H1 (cell line): ENCODE results near the gene CNNM1. TPM values are rescaled to one million over a fixed set of nuclear protein-coding genes. Genes with fewer than 3 reads are reported as not detected.

Experiments
- CTCF ChIA-PET: fragments of 300-600 bp; sonication (Branson Sonifier 250); formaldehyde crosslinking; loops from one replicate; lab custom pipeline; 2021; ENCODE audit not compliant: partially characterized antibody; lab: Charles Lee
- POLR2A ChIA-PET: fragments of 300-600 bp; sonication (Branson Sonifier 250); formaldehyde crosslinking; loops from one replicate; lab custom pipeline; 2021; ENCODE audit warnings: inconsistent platforms; ENCODE audit not compliant: partially characterized antibody; lab: Charles Lee
- DNase-seq, 2 experiments: peaks; one replicate each; pipeline versions ENCODE4 v3.0.0 to v3.0.0-alpha.2; 2010 to 2022; ENCODE audit warnings: low spot score in 2 of 2, low read depth in 1 of 2, mixed read lengths in 1 of 2
- FAIRE-seq: peaks from 2 replicates; lab custom pipeline; 2011; peaks lifted over from hg19 to GRCh38; lab: Jason Lieb, UNC
- H2AFZ ChIP-seq: 2 replicates; pipeline ENCODE4 v1.8.1; 2012; ENCODE audit warnings: low read length, inconsistent platforms
- H2AK5ac ChIP-seq: 2 replicates; pipeline ENCODE4 v1.6.1; 2013; ENCODE audit warnings: low read depth, low read length
- H2BK120ac ChIP-seq: replicated peaks from 2 replicates; pipeline ENCODE3; 2013; ENCODE audit warnings: low read depth, low read length, inconsistent platforms
- H2BK12ac ChIP-seq: 2 replicates; pipeline ENCODE4 v1.6.1; 2013; ENCODE audit warnings: low read depth, low read length
- H2BK15ac ChIP-seq: 2 replicates; pipeline ENCODE4 v1.6.1; 2013; ENCODE audit warnings: low read length
- H2BK20ac ChIP-seq: 2 replicates; pipeline ENCODE4 v1.6.1; 2013; ENCODE audit warnings: low read length
- H2BK5ac ChIP-seq: 2 replicates; pipeline ENCODE4 v1.6.1; 2013; ENCODE audit warnings: low read depth, low read length
- H3K14ac ChIP-seq: 2 replicates; pipeline ENCODE4 v1.6.1; 2013; ENCODE audit warnings: inconsistent platforms; ENCODE audit not compliant: insufficient read length
- H3K18ac ChIP-seq: 2 replicates; pipeline ENCODE4 v1.6.1; 2013; ENCODE audit warnings: low read length; ENCODE audit errors: extremely low read depth
- H3K23ac ChIP-seq: 2 replicates; pipeline ENCODE4 v1.6.1; 2013; ENCODE audit warnings: inconsistent platforms; ENCODE audit not compliant: insufficient read length
- H3K23me2 ChIP-seq: 2 replicates; pipeline ENCODE4 v1.6.1; 2013; ENCODE audit warnings: low read depth, low read length
- H3K27ac ChIP-seq: 2 replicates; pipeline ENCODE4 v1.6.1; 2011; ENCODE audit warnings: low read depth, low read length, inconsistent platforms
- H3K27me3 ChIP-seq, 4 experiments: replicated peaks in 1 of 4; 1 replicate in 1 of 4; 2 replicates in 3 of 4; pipeline versions ENCODE4 v1.6.1 to v1.8.1; 2011 to 2013; ENCODE audit warnings: low read length in 3 of 4, mild to moderate bottlenecking in 3 of 4, inconsistent platforms in 2 of 4, mixed read lengths in 2 of 4, moderate library complexity in 1 of 4; ENCODE audit not compliant: control insufficient read depth in 3 of 4, insufficient read depth in 3 of 4; ENCODE audit errors: extremely low read depth in 1 of 4
- H3K36me3 ChIP-seq, 4 experiments: 2 replicates each; pipeline versions ENCODE4 v1.6.1 to v1.8.1; 2011 to 2013; ENCODE audit warnings: mild to moderate bottlenecking in 4 of 4, low read length in 3 of 4, moderate library complexity in 2 of 4, control low read depth in 1 of 4, inconsistent platforms in 1 of 4; ENCODE audit not compliant: insufficient read depth in 4 of 4, control insufficient read depth in 2 of 4
- H3K4ac ChIP-seq: replicated peaks from 2 replicates; pipeline ENCODE3; 2013; ENCODE audit warnings: low read length, low read depth, mixed read lengths, inconsistent platforms; ENCODE audit not compliant: insufficient read length
- H3K4me1 ChIP-seq, 4 experiments: replicated peaks in 1 of 4; 1 replicate in 1 of 4; 2 replicates in 3 of 4; pipeline versions ENCODE4 v1.6.1 to v1.8.1; 2011 to 2013; ENCODE audit warnings: low read length in 3 of 4, inconsistent platforms in 2 of 4, mixed read lengths in 1 of 4; ENCODE audit not compliant: insufficient read depth in 4 of 4, control insufficient read depth in 3 of 4
- H3K4me2 ChIP-seq, 2 experiments: 2 replicates each; pipeline versions ENCODE4 v1.6.1 to v1.8.1; 2011 to 2013; ENCODE audit warnings: low read depth in 2 of 2, low read length in 2 of 2, control low read depth in 1 of 2, inconsistent platforms in 1 of 2, mild to moderate bottlenecking in 1 of 2; ENCODE audit not compliant: insufficient read depth in 1 of 2
- H3K4me3 ChIP-seq, 4 experiments: fragments of 200-600, 300-600 bp in 1 of 4; sonication (generic), shearing (Covaris generic), sonication (Bioruptor Twin) in 1 of 4; 2 replicates each; pipeline versions ENCODE4 v1.5.1 to v1.8.1; 2011 to 2016; ENCODE audit warnings: low read length in 4 of 4, low read depth in 3 of 4, control low read depth in 2 of 4, inconsistent platforms in 2 of 4, mild to moderate bottlenecking in 2 of 4, mixed read lengths in 1 of 4, moderate library complexity in 1 of 4; ENCODE audit not compliant: insufficient read depth in 2 of 4; ENCODE audit errors: extremely low read depth in 1 of 4
- H3K56ac ChIP-seq: replicated peaks from 2 replicates; pipeline ENCODE3; 2013; ENCODE audit warnings: low read depth, mild to moderate bottlenecking, mixed read lengths, low read length, inconsistent platforms; ENCODE audit not compliant: insufficient read length
- H3K79me1 ChIP-seq: 2 replicates; pipeline ENCODE4 v1.6.1; 2013; ENCODE audit warnings: low read depth, low read length, control low read depth
- H3K79me2 ChIP-seq, 2 experiments: 2 replicates each; pipeline versions ENCODE4 v1.6.1 to v1.8.1; 2012 to 2013; ENCODE audit warnings: low read length in 2 of 2, mild to moderate bottlenecking in 2 of 2, inconsistent platforms in 1 of 2; ENCODE audit not compliant: insufficient read depth in 2 of 2, control insufficient read depth in 1 of 2
- H3K9ac ChIP-seq, 4 experiments: replicated peaks in 1 of 4; 1 replicate in 1 of 4; 2 replicates in 3 of 4; pipeline versions ENCODE4 v1.6.1 to v1.8.1; 2011 to 2013; ENCODE audit warnings: low read depth in 3 of 4, low read length in 3 of 4, control low read depth in 2 of 4, mild to moderate bottlenecking in 2 of 4, moderate library complexity in 2 of 4, inconsistent platforms in 1 of 4; ENCODE audit errors: extremely low read depth in 1 of 4
- H3K9me3 ChIP-seq, 2 experiments: 2 replicates each; pipeline versions ENCODE4 v1.6.1 to v1.8.1; 2012 to 2013; ENCODE audit warnings: mild to moderate bottlenecking in 2 of 2, moderate library complexity in 2 of 2, control low read depth in 1 of 2, inconsistent platforms in 1 of 2, low read depth in 1 of 2, low read length in 1 of 2, mixed read lengths in 1 of 2; ENCODE audit not compliant: insufficient read depth in 2 of 2
- H4K20me1 ChIP-seq, 2 experiments: replicated peaks in 1 of 2; 2 replicates each; pipeline versions ENCODE3 to v1.8.1; 2011 to 2013; ENCODE audit warnings: inconsistent platforms in 2 of 2, low read length in 2 of 2, mild to moderate bottlenecking in 1 of 2; ENCODE audit not compliant: insufficient read depth in 2 of 2, control insufficient read depth in 1 of 2
- H4K5ac ChIP-seq: 2 replicates; pipeline ENCODE4 v1.6.1; 2013; ENCODE audit warnings: low read length, low read depth, mixed read lengths, inconsistent platforms; ENCODE audit not compliant: insufficient read length
- H4K8ac ChIP-seq: 2 replicates; pipeline ENCODE4 v1.8.0; 2013; ENCODE audit warnings: mild to moderate bottlenecking, moderate library complexity, low read length, inconsistent platforms; ENCODE audit not compliant: insufficient read depth; ENCODE audit errors: extremely low read depth
- H4K91ac ChIP-seq: replicated peaks from 2 replicates; pipeline ENCODE3; 2013; ENCODE audit warnings: low read length, mixed read lengths, inconsistent platforms; ENCODE audit not compliant: insufficient read length
- EZH2 ChIP-seq: fragments of 200-600 bp; sonication (generic); IDR thresholded peaks from 2 replicates; pipeline ENCODE4 v1.7.1; 2012; ENCODE audit warnings: low read depth, mild to moderate bottlenecking, moderate library complexity, low read length, inconsistent platforms; ENCODE audit not compliant: severe bottlenecking
- NRF1 ChIP-seq: IDR thresholded peaks from 2 replicates; pipeline ENCODE4 v1.6.1; 2011; ENCODE audit warnings: mild to moderate bottlenecking, low read depth, low read length, improper control_type of control experiment
- POU5F1 ChIP-seq: IDR thresholded peaks from 2 replicates; pipeline ENCODE4 v1.6.1; 2011; ENCODE audit warnings: low read depth, mild to moderate bottlenecking, low read length, moderate library complexity
- RAD21 ChIP-seq, 2 experiments: IDR thresholded peaks in 1 of 2; conservative IDR thresholded peaks in 1 of 2; 2 replicates each; pipeline ENCODE4 v1.6.1; 2011; ENCODE audit warnings: low read depth in 2 of 2, low read length in 2 of 2, improper control_type of control experiment in 1 of 2, inconsistent platforms in 1 of 2, mild to moderate bottlenecking in 1 of 2, moderate library complexity in 1 of 2
- RFX5 ChIP-seq: IDR thresholded peaks from 2 replicates; pipeline ENCODE4 v1.6.1; 2011; ENCODE audit warnings: low read depth, low read length, improper control_type of control experiment, borderline replicate concordance
- SIN3A ChIP-seq, 2 experiments: IDR thresholded peaks in 1 of 2; conservative IDR thresholded peaks in 1 of 2; 2 replicates each; pipeline ENCODE4 v1.6.1; 2011 to 2012; ENCODE audit warnings: low read length in 2 of 2, improper control_type of control experiment in 1 of 2, low read depth in 1 of 2, mild to moderate bottlenecking in 1 of 2
- SIX5 ChIP-seq: IDR thresholded peaks from 2 replicates; pipeline ENCODE4 v1.6.1; 2011; ENCODE audit warnings: mild to moderate bottlenecking, low read depth, low read length
- SP2 ChIP-seq: IDR thresholded peaks from 2 replicates; pipeline ENCODE4 v1.6.1; 2012; ENCODE audit warnings: mild to moderate bottlenecking, low read length, inconsistent platforms
- WGBS, 2 experiments: shearing (Covaris generic) in 1 of 2; methylation state at CpG; one replicate each; pipeline versions ENCODE4 v1.1.6 to v1.1.7; 2013 to 2015; ENCODE audit warnings: low lambda C conversion rate in 2 of 2, mixed read lengths in 2 of 2, inconsistent platforms in 1 of 2, low coverage in 1 of 2, missing lambda C conversion rate in 1 of 2; ENCODE audit not compliant: insufficient replicate concordance in 2 of 2, insufficient coverage in 1 of 2, insufficient read length in 1 of 2; ENCODE audit errors: extremely low coverage in 1 of 2, missing lambda C conversion rate in 1 of 2; 5-methylcytosine and 5-hydroxymethylcytosine counted together
- polyA plus RNA-seq, 7 experiments: library from polyadenylated mRNA; depleted of rRNA in 3 of 7; stranded (reverse) in 5 of 7; unstranded in 2 of 7; fragments of >200 nt in 5 of 7; fragments of 200-250 nt in 2 of 7; gene quantifications; 1 replicate in 5 of 7; 2 replicates in 1 of 7; 4 replicates in 1 of 7; pipeline versions ENCODE4 v1.2.1 to v1.2.3, GENCODE V29; 2011 to 2013; ENCODE audit warnings: missing spikeins in 2 of 7, mixed read lengths in 2 of 7
- total RNA-seq: library from RNA; stranded (reverse); fragmentation: NEBNext Ultra II Directional; extraction: Animal tissue kit (Norgen Biotek cat#: 25700); gene quantifications from 2 replicates; pipeline ENCODE4 v1.2.1, GENCODE V29; 2021
- TF ChIP-seq, protein P1 (sequence below), 3 experiments: IDR thresholded peaks; 1 replicate in 2 of 3; 2 replicates in 1 of 3; pipeline versions ENCODE4 v1.5.1 to v1.6.1; 2011; ENCODE audit warnings: low read length in 3 of 3, mild to moderate bottlenecking in 3 of 3, inconsistent platforms in 2 of 3, low read depth in 1 of 3, moderate library complexity in 1 of 3; ENCODE audit not compliant: insufficient read depth in 1 of 3; ENCODE audit errors: control extremely low read depth in 1 of 3

CNNM1 gene
- total and polyA plus RNA-seq, 2 of the 8 experiments (the other 6 are each of a cell fraction or from before 2014, with no cell fraction given): 0.74 to 0.92 TPM

GRCh38 chr10:99370993-99371392 lies 41.8 kb downstream of the CNNM1 start:
- DNase-seq (no peak), FAIRE-seq (no peak)
- Histone ChIP-seq H2AK5ac (no peak overlapping the region), H3K23me2 (no peaks in the 10 kb centered on the region), H3K4ac (no peak overlapping the region), H3K79me1 (no peaks in the 10 kb centered on the region), H3K4me2 (no peak overlapping the region), H3K79me2 (no peaks in the 10 kb centered on the region), H3K23ac (no peak overlapping the region), H3K27ac (no peak overlapping the region), H3K56ac (no peak overlapping the region), H4K5ac (no peak overlapping the region), H3K4me3 (no peak overlapping the region), H4K91ac (no peak overlapping the region), H2BK120ac (no peak overlapping the region), H3K27me3 (no peaks in the 10 kb centered on the region), H3K9me3 (no peaks in the 10 kb centered on the region), H3K18ac (no peak overlapping the region), H3K36me3 (no peaks in the 10 kb centered on the region), H3K4me1 (no peaks in the 10 kb centered on the region), H4K8ac (no peak overlapping the region), H2BK15ac (no peak overlapping the region), H2BK20ac (no peak overlapping the region), H3K14ac (no peak overlapping the region), H2BK5ac (no peak overlapping the region), H2BK12ac (no peak overlapping the region), H4K20me1 (no peaks in the 10 kb centered on the region), H2AFZ (no peak overlapping the region), H3K9ac (no peak overlapping the region)
- 81% methylated on average over 2 of the region's 2 CpGs; no CpG with 5 or more reads in 1 of the 2 experiments for WGBS, 2 experiments
- ChIA-PET POLR2A (no interaction called here), CTCF (interaction anchor here (1.0 to 1.6 kb wide), 4 partner anchors 8 to 33 kb away, joined by 3 to 6 read pairs (median 4); no protein-coding TSS in a partner anchor)
- no peak for TF ChIP-seq EZH2
- TF ChIP-seq, protein P1, sequence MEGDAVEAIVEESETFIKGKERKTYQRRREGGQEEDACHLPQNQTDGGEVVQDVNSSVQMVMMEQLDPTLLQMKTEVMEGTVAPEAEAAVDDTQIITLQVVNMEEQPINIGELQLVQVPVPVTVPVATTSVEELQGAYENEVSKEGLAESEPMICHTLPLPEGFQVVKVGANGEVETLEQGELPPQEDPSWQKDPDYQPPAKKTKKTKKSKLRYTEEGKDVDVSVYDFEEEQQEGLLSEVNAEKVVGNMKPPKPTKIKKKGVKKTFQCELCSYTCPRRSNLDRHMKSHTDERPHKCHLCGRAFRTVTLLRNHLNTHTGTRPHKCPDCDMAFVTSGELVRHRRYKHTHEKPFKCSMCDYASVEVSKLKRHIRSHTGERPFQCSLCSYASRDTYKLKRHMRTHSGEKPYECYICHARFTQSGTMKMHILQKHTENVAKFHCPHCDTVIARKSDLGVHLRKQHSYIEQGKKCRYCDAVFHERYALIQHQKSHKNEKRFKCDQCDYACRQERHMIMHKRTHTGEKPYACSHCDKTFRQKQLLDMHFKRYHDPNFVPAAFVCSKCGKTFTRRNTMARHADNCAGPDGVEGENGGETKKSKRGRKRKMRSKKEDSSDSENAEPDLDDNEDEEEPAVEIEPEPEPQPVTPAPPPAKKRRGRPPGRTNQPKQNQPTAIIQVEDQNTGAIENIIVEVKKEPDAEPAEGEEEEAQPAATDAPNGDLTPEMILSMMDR (IDR thresholded peaks at IDR 0.05; ENCODE audit: control extremely low read depth in 1 of 3, insufficient read depth in 1 of 3, low read depth in 1 of 3, low read length in 3 of 3): peak in 2 of 3 experiments; percentile 49 to 61; a peak in 3 of 4 replicates
- TF ChIP-seq NRF1: no peak
- no peak for TF ChIP-seq SIN3A (conservative IDR thresholded peaks at IDR 0.05 in 1 of 2, IDR thresholded peaks at IDR 0.05 in 1 of 2; ENCODE audit: low read depth in 1 of 2, low read length in 2 of 2)
- TF ChIP-seq SIX5: no peak
- no peak for TF ChIP-seq SP2
- no peak for TF ChIP-seq POU5F1
- TF ChIP-seq RAD21 (IDR thresholded peaks at IDR 0.05 in 1 of 2, conservative IDR thresholded peaks at IDR 0.05 in 1 of 2; ENCODE audit: low read depth in 2 of 2, low read length in 2 of 2): peak; percentile 64 to 69
- no peak for TF ChIP-seq RFX5
